CD4-positive, alpha-beta T cell treated with Interleukin-21 for 1 hour (primary cell): ENCODE results near the gene AMZ2.
"Not testable (repeated sequence)": the region's sequence is repeated elsewhere in the genome, so short reads cannot be mapped to it uniquely, and the experiment has no call there.

Experiments
- DNase-seq: peaks from one replicate; pipeline ENCODE4 v3.0.0-alpha.2; 2020

Gene AMZ2, protein sequence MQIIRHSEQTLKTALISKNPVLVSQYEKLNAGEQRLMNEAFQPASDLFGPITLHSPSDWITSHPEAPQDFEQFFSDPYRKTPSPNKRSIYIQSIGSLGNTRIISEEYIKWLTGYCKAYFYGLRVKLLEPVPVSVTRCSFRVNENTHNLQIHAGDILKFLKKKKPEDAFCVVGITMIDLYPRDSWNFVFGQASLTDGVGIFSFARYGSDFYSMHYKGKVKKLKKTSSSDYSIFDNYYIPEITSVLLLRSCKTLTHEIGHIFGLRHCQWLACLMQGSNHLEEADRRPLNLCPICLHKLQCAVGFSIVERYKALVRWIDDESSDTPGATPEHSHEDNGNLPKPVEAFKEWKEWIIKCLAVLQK

GRCh38 chr17:68247445-68248198, at the start of gene AMZ2:
AMZ2 (plus strand) TSS chr17:68248043; CDS start chr17:68250188, 2,145 bp downstream.
- peak; percentile 97 for DNase-seq

DNA sequence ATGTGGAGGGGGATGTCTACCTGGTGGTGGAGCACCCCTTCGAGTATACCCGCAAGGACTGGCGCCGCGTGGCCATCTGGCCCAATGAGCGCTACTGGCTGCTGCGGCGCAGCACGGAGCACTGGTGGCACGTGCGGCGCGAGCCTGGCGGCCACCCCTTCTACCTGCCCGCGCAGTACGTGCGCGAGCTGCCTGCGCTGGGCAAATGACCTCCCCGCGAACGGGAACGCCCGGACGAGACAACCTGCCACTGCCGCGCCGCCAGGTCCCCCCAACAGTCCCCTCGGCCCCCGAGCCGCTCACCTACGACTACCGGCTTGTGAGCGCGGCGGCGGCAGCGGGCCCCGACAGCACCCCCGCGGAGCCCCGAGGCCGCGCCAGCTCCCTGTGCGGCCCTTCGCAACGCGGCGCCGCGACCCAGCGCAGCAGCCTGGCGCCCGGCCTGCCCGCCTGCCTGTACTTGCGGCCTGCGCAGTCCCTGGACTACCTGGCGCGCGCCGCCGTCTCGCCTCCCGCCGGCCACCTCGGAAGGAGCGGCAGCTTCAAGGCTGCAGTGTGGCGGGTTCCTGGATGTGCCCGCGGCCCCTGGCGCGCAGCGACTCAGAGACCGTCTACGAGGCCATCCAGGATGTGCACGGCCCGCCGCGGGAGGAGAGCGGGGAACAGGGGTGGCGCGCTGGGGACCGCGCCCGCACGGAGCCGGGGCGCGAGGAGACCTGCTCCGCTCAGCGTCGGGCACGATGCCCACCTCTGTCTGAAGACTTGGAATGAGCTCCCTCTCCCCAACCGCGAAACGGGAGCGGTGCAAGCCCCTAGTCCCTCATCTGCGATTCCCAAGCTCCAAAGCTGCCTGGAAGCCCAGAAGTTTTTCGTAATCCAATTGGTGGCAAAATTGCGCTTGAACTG, 48.7 kb upstream of the AMZ2 start:
- DNase-seq: peak; percentile 46

- no peak for DNase-seq
Observed at GRCh38 chr17:68199837-68200688, 47.8 kb upstream of the AMZ2 start.

GRCh38 chr17:68200689-68201417, 47.0 kb upstream of the AMZ2 start:
- peak; percentile 76 for DNase-seq

GRCh38 chr17:68201418-68201771, 46.4 kb upstream of the AMZ2 start:
- not testable (repeated sequence) for DNase-seq

- not testable (repeated sequence) for DNase-seq
Observed at GRCh38 chr17:68202321-68202720, 45.5 kb upstream of the AMZ2 start.

DNA sequence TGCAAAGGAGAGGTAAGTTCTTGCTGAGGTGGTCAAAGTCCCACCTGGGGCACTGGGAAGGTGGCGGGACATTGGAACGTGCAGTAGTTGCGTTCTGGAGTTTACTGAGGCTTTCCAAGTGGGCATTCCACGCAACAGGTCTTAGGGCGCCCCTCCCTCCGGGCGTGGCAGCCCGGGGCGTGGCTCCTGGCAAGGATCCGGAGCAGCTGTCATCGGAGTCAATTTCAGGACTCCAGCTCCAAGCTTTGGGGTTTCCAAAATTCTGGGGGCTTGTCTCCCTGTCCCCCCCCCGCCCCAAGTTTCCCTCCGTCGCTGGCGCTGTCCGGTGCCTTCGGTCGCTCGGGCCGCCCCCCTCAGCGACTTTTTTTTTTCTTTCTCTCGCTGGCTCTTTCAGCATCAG, 43.1 kb upstream of the AMZ2 start:
- no peak for DNase-seq

DNA sequence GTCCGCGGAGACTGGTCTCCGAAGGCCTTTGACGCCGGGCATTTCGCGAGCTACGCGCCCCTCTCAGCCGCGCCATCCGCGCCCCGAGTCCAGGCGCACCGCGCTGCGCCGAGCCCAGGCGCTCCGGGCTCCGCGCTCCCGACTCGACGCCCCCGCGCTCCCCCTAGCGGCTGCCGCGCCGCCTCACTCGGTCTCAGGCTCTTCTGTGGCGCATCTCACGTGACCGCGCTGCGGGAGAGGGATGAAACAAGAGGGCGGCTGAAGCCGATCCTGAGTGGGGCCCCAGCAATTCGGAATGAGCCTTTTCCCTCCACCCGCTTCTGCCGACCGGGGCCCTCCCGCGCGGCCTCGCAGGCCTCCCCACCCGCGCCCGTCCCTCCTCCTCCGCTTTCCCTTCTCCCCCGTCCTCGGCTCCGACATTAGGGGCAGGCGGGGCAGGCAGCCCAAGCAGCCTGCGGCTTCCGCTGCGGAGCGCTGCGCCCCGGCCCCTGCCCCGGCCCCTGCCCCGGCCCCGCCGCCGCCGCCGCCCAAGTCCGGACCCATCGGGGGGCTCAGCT, 42.5 kb upstream of the AMZ2 start:
- peak; percentile 92 for DNase-seq

DNA sequence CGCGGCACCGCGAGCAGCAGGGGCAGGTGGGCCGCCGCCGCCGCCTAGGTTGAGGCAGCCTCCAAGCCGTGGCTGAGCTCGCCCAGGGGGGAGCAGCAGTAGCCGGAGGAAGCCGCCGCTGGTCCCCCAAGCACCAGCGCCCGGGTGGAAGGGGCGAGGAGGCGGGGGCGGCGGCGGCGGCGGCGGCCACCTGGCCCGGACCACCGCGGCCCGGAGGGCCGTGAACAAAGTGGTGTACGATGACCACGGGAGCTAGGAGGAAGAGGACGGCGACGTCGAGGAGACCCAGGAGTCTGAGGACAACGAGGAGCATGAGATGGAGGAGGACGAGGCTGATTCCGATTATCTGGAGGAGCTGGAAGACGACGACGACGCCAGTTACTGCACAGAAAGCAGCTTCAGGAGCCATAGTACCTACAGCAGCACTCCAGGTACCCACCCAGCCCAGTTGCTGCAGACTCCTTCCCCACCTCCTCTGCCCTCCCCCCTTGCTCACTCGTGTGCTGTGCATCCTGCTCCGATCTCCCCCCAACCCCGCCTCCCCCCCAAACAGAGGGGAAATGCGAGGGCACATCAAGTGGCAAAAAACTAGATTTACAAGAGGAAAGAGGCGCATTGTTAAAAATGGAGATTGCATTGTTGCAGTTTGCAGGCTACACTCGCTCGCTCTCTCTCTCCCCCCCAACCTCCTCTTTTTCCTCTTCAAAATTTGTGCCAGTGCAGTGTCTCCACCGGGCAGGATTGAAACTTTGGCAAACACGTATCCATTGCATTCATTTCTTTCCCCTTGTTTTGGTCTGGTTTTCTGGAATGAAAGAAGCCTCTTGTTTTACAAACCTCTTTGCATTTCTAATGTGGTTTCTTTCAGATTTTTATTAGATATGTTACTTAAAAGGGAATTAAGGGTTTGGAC, 41.8 kb upstream of the AMZ2 start:
- DNase-seq: peak; percentile 60

GRCh38 chr17:68207651-68208253, 40.1 kb upstream of the AMZ2 start:
- no peak for DNase-seq

- not testable (repeated sequence) for DNase-seq
Observed at GRCh38 chr17:68208651-68209050, 39.2 kb upstream of the AMZ2 start.

DNA sequence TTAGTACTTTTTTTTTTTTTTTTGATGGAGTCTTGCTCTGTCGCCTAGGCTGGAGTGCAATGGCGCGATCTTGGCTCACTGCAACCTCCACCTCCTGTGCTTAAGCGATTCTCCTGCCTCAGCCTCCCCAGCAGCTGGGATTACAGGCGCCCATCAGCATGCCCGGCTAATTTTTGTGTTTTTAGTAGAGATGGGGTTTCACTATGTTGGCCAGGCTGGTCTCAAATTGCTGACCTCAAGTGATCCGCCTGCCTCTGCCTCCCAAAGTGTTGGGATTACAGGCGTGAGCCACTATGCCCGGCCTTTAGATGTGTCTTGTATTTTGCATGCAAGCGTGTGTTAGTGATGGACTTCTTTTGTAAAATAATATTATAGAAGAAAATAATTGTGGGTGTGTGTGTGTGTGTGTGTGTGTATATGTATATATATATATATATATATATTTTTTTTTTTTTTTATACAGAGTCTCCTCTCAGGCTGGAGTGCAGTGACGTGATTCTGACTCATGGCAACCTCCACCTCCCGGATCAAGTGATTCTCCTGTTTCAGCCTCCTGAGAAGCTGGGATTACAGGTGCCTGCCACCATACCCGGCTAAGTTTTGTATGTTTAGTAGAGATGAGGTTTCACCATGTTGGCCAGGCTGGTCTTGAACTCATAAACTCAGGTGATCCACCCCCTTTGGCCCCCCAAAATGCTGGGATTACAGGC, 38.5 kb upstream of the AMZ2 start:
- not testable (repeated sequence) for DNase-seq

DNA sequence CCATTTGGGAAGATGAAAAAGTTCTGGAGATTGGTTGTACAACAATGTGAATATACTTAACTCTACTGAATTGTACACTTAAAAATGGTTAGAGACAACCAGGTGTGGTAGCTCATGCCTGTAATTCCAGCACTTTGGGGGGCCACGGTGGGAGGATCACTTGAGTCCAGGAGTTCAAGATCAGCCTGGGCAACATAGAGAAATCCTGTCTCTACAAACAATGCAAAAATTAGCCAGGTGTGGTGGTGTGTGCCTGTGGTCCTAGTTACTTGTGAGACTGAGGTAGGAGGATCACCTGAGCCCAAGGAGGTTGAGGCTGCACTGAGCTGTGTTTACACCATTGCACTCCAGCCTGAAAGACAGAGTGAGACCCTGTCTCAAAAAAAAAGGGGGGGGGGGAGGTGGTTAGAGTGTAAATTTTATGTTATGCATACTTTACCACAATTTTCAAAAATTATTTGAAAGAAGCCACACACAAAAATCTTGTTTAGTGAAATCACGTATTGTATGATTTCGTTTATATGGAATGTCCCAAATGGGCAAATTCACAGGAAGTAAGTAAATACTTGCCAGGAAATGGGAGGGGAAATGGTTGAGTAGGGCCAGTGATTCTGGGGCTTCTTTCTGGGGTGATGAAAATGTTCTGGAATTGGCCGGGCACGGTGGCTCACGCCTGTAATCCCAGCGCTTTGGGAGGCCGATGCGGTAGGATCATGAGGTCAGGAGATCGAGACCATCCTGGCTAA, 37.1 kb upstream of the AMZ2 start:
- DNase-seq: no peak

GRCh38 chr17:68213428-68214411, 34.1 kb upstream of the AMZ2 start:
- not testable (repeated sequence) for DNase-seq

DNA sequence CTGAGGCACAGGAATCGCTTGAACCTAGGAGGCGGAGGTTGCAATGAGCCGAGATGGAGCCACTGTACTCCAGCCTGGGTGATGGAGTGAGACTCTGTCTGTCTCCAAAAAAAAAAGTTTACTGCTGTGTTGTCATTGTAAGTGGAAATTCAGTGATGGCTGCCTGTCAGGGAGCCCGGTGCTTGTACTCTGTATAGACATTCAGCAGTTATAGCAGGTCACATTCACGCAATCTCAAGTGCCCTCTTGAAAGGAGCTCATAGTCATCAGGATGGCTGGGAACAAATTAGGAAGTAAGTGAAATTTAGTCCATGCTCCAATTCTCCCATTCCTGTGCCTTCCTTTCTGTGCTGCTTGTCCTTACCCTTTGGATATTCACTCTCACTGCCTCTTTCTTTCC, 32.4 kb upstream of the AMZ2 start:
- DNase-seq: not testable (repeated sequence)

GRCh38 chr17:68219429-68219828, 28.4 kb upstream of the AMZ2 start:
- not testable (repeated sequence) for DNase-seq

GRCh38 chr17:68220186-68220585, 27.7 kb upstream of the AMZ2 start:
- not testable (repeated sequence) for DNase-seq
